ENCODE results near the gene C1QTNF5. TPM values are rescaled to one million over a fixed set of nuclear protein-coding genes. Genes with fewer than 3 reads are reported as not detected.

The C1QTNF5 gene
- total RNA-seq, 1 donor from 2014 or later: 0.90 TPM

- peaks cover 46% of the 10 kb centered on the region for H3K27me3 ChIP-seq
- H3K4me1 Mint-ChIP-seq: peaks cover 58% of the 10 kb centered on the region
- H3K27ac ChIP-seq: no peak overlapping the region
- H3K4me3 Mint-ChIP-seq: peak overlapping the region; percentile 83
- peaks cover 40% of the 10 kb centered on the region for H4K20me1 ChIP-seq (ENCODE audit: low read depth)
- no peak overlapping the region for H3K9ac ChIP-seq
- peaks cover 29% of the 10 kb centered on the region for H3F3A ChIP-seq (ENCODE audit: low read depth)
- no peak overlapping the region for H3K4me2 ChIP-seq
- no peaks in the 10 kb centered on the region for H3K36me3 ChIP-seq
- H3K4me1 ChIP-seq: peaks cover 37% of the 10 kb centered on the region
- no peaks in the 10 kb centered on the region for H3K9me3 ChIP-seq (ENCODE audit: low read depth)
- TF ChIP-seq EZH2 (IDR thresholded peaks at IDR 0.05): no peak
- TF ChIP-seq EZH2phosphoT487 (IDR thresholded peaks at IDR 0.05): no peak
- no peak for DNase-seq (ENCODE audit: low spot score)
- no peaks in the 10 kb centered on the region for H3K79me2 ChIP-seq (ENCODE audit: low read depth)
- no peak overlapping the region for H2AFZ ChIP-seq (replicated peaks)
- H3K27me3 Mint-ChIP-seq (ENCODE audit: insufficient read depth, low read depth): peaks cover 21% of the 10 kb centered on the region
- H3K27ac Mint-ChIP-seq: no peak overlapping the region
- H3K4me3 ChIP-seq: no peak overlapping the region
- peaks cover 2% of the 10 kb centered on the region for H3K9me3 Mint-ChIP-seq
- no peaks in the 10 kb centered on the region for H3K36me3 Mint-ChIP-seq
Observed at GRCh38 chr11:119365071-119365591, 24.4 kb upstream of the C1QTNF5 start.

GRCh38 chr11:119363851-119364590, 23.3 kb upstream of the C1QTNF5 start:
- peak; percentile 86 for DNase-seq (ENCODE audit: low spot score)
- peaks cover 2% of the 10 kb centered on the region for H3K9me3 Mint-ChIP-seq
- peak overlapping the region; percentile 48 for H3K4me3 ChIP-seq
- no peaks in the 10 kb centered on the region for H3K79me2 ChIP-seq (ENCODE audit: low read depth)
- peak overlapping the region; percentile 80 for H3K4me2 ChIP-seq
- peaks cover 29% of the 10 kb centered on the region for H3F3A ChIP-seq (ENCODE audit: low read depth)
- no peak overlapping the region for H3K27ac Mint-ChIP-seq
- peaks cover 24% of the 10 kb centered on the region for H3K27me3 Mint-ChIP-seq (ENCODE audit: insufficient read depth, low read depth)
- no peaks in the 10 kb centered on the region for H3K9me3 ChIP-seq (ENCODE audit: low read depth)
- H3K4me1 ChIP-seq: peaks cover 32% of the 10 kb centered on the region
- TF ChIP-seq EZH2phosphoT487 (IDR thresholded peaks at IDR 0.05) (no peak), CTCF (IDR thresholded peaks at IDR 0.05) (no peak), EZH2 (IDR thresholded peaks at IDR 0.05) (peak; percentile 14)
- no peak overlapping the region for H3K9ac ChIP-seq
- H3K27me3 ChIP-seq: peaks cover 46% of the 10 kb centered on the region
- no peak overlapping the region for H2AFZ ChIP-seq (replicated peaks)
- peaks cover 40% of the 10 kb centered on the region for H4K20me1 ChIP-seq (ENCODE audit: low read depth)
- H3K36me3 Mint-ChIP-seq: peaks cover 3% of the 10 kb centered on the region
- no peak overlapping the region for H3K27ac ChIP-seq
- peak overlapping the region; percentile 83 for H3K4me3 Mint-ChIP-seq
- peaks cover 49% of the 10 kb centered on the region for H3K4me1 Mint-ChIP-seq
- no peaks in the 10 kb centered on the region for H3K36me3 ChIP-seq

- no peak overlapping the region for H3K27ac Mint-ChIP-seq
- H3K36me3 Mint-ChIP-seq: peaks cover 8% of the 10 kb centered on the region
- Histone ChIP-seq H3K27me3 (peaks cover 46% of the 10 kb centered on the region), H3K9ac (no peak overlapping the region), H3K4me1 (peaks cover 30% of the 10 kb centered on the region), H2AFZ (replicated peaks) (no peak overlapping the region), H3K4me2 (peak overlapping the region; percentile 80), H3K9me3 (ENCODE audit: low read depth) (no peaks in the 10 kb centered on the region), H3K79me2 (ENCODE audit: low read depth) (no peaks in the 10 kb centered on the region), H3F3A (ENCODE audit: low read depth) (peaks cover 29% of the 10 kb centered on the region), H3K27ac (no peak overlapping the region), H3K4me3 (peak overlapping the region; percentile 48), H4K20me1 (ENCODE audit: low read depth) (peaks cover 40% of the 10 kb centered on the region), H3K36me3 (no peaks in the 10 kb centered on the region)
- peak overlapping the region; percentile 75 for H3K4me3 Mint-ChIP-seq
- DNase-seq (ENCODE audit: low spot score): no peak
- H3K9me3 Mint-ChIP-seq: peaks cover 2% of the 10 kb centered on the region
- H3K27me3 Mint-ChIP-seq (ENCODE audit: insufficient read depth, low read depth): peaks cover 24% of the 10 kb centered on the region
- peaks cover 42% of the 10 kb centered on the region for H3K4me1 Mint-ChIP-seq
- TF ChIP-seq EZH2 (IDR thresholded peaks at IDR 0.05) (peak; percentile 51), CTCF (IDR thresholded peaks at IDR 0.05) (no peak)
Observed at GRCh38 chr11:119363081-119363850, 22.6 kb upstream of the C1QTNF5 start.
